ENCODE results near the gene TOMM5. TPM values are rescaled to one million over a fixed set of nuclear protein-coding genes. Genes with fewer than 3 reads are reported as not detected.

TOMM5 gene
- total and polyA plus RNA-seq, 2 of the 13 experiments (the other 11 are each of a cell fraction or from before 2014, with no cell fraction given), result 147 to 315 TPM

DNA sequence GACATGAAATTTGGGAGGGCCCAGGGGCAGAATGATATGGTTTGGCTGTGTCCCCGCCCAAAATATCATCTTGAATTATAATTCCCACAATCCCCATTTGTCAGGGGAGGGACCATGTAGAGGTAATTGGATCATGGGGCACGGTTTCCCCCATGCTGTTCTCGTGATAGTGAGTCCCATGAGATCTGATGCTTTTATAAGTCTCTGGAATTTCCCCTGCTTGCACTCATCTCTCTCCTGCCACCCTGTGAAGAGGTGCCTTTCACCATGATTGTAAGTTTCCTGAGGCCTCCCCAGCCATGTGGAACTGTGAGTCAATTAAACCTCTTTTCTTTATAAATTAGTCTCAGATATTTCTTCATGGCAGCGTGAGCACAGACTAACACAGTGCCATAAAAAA lies 27.5 kb downstream of the TOMM5 start:
- Histone ChIP-seq H4K20me1 (ENCODE audit: insufficient read depth, low read length) (no peaks in the 10 kb centered on the region), H3K27me3 (ENCODE audit: control insufficient read depth in 1 of 2, insufficient read depth in 2 of 2, low read length in 2 of 2) (no peaks in the 10 kb centered on the region), H3K9me3 (ENCODE audit: low read length) (peaks cover 11% of the 10 kb centered on the region), H3K4me2 (ENCODE audit: low read depth, low read length) (no peak overlapping the region), H3K4me3 (replicated peaks in 1 of 3; ENCODE audit: insufficient read depth in 1 of 3, low read depth in 2 of 3, low read length in 3 of 3) (no peak overlapping the region), H3K79me2 (ENCODE audit: insufficient read depth, low read length) (no peaks in the 10 kb centered on the region), H3K9ac (ENCODE audit: insufficient read depth, low read depth, low read length) (no peak overlapping the region), H3K4me1 (ENCODE audit: insufficient read depth, low read length) (no peaks in the 10 kb centered on the region), H2AFZ (ENCODE audit: low read length) (no peak overlapping the region), H3K27ac (ENCODE audit: extremely low read length, insufficient read depth, low read length) (no peak overlapping the region), H3K36me3 (replicated peaks in 1 of 2; ENCODE audit: control insufficient read depth in 1 of 2, insufficient read depth in 2 of 2, low read length in 2 of 2) (peaks cover 0 to 6% of the 10 kb centered on the region in 2 experiments; a peak in 1 of 5 replicates)
- no peak for FAIRE-seq
- intact Hi-C loops (cut with micrococcal nuclease; ENCODE audit: unreplicated experiment), result no loop called here
- over 99% methylated on average over 4 of the region's 4 CpGs for WGBS (ENCODE audit: low lambda C conversion rate)
- in situ Hi-C loops (cut with HindIII; ENCODE audit: extremely low pct_ligation_motif_present, low pct_unique_long_range_greater_than_20kb), result no loop called here
- ChIA-PET CTCF (ENCODE audit: low intra/inter-chr PET ratio, low total read pairs) (no interaction called here), POLR2A (no interaction called here)
- BruUV-seq (replicated peaks), result no TSS peak
- ATAC-seq, result no peak
- DNase-seq (ENCODE audit: low spot score), result no peak
- TF ChIP-seq, protein P1, sequence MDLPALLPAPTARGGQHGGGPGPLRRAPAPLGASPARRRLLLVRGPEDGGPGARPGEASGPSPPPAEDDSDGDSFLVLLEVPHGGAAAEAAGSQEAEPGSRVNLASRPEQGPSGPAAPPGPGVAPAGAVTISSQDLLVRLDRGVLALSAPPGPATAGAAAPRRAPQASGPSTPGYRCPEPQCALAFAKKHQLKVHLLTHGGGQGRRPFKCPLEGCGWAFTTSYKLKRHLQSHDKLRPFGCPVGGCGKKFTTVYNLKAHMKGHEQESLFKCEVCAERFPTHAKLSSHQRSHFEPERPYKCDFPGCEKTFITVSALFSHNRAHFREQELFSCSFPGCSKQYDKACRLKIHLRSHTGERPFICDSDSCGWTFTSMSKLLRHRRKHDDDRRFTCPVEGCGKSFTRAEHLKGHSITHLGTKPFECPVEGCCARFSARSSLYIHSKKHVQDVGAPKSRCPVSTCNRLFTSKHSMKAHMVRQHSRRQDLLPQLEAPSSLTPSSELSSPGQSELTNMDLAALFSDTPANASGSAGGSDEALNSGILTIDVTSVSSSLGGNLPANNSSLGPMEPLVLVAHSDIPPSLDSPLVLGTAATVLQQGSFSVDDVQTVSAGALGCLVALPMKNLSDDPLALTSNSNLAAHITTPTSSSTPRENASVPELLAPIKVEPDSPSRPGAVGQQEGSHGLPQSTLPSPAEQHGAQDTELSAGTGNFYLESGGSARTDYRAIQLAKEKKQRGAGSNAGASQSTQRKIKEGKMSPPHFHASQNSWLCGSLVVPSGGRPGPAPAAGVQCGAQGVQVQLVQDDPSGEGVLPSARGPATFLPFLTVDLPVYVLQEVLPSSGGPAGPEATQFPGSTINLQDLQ (CRISPR knock-in tag; IDR thresholded peaks at IDR 0.05), result no peak
- TF ChIP-seq, protein P2, sequence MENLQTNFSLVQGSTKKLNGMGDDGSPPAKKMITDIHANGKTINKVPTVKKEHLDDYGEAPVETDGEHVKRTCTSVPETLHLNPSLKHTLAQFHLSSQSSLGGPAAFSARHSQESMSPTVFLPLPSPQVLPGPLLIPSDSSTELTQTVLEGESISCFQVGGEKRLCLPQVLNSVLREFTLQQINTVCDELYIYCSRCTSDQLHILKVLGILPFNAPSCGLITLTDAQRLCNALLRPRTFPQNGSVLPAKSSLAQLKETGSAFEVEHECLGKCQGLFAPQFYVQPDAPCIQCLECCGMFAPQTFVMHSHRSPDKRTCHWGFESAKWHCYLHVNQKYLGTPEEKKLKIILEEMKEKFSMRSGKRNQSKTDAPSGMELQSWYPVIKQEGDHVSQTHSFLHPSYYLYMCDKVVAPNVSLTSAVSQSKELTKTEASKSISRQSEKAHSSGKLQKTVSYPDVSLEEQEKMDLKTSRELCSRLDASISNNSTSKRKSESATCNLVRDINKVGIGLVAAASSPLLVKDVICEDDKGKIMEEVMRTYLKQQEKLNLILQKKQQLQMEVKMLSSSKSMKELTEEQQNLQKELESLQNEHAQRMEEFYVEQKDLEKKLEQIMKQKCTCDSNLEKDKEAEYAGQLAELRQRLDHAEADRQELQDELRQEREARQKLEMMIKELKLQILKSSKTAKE (CRISPR knock-in tag; IDR thresholded peaks at IDR 0.05; ENCODE audit: borderline replicate concordance), result no peak
- TF ChIP-seq, protein P3, sequence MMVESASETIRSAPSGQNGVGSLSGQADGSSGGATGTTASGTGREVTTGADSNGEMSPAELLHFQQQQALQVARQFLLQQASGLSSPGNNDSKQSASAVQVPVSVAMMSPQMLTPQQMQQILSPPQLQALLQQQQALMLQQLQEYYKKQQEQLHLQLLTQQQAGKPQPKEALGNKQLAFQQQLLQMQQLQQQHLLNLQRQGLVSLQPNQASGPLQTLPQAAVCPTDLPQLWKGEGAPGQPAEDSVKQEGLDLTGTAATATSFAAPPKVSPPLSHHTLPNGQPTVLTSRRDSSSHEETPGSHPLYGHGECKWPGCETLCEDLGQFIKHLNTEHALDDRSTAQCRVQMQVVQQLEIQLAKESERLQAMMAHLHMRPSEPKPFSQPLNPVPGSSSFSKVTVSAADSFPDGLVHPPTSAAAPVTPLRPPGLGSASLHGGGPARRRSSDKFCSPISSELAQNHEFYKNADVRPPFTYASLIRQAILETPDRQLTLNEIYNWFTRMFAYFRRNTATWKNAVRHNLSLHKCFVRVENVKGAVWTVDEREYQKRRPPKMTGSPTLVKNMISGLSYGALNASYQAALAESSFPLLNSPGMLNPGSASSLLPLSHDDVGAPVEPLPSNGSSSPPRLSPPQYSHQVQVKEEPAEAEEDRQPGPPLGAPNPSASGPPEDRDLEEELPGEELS (CRISPR knock-in tag; IDR thresholded peaks at IDR 0.05), result no peak
- TF ChIP-seq ZKSCAN8 (CRISPR knock-in tag; IDR thresholded peaks at IDR 0.05; ENCODE audit: borderline replicate concordance) (no peak), HDAC6 (IDR thresholded peaks at IDR 0.05; ENCODE audit: low read depth, low read length) (no peak), ZNF720 (CRISPR knock-in tag; IDR thresholded peaks at IDR 0.05) (no peak)
- TF ChIP-seq, protein P4, sequence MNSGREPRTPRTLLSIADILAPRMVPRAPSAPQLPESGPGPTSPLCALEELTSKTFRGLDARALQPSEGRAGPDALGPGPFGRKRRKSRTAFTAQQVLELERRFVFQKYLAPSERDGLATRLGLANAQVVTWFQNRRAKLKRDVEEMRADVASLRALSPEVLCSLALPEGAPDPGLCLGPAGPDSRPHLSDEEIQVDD (CRISPR knock-in tag; IDR thresholded peaks at IDR 0.05; ENCODE audit: borderline replicate concordance), result no peak
- TF ChIP-seq, protein P5, sequence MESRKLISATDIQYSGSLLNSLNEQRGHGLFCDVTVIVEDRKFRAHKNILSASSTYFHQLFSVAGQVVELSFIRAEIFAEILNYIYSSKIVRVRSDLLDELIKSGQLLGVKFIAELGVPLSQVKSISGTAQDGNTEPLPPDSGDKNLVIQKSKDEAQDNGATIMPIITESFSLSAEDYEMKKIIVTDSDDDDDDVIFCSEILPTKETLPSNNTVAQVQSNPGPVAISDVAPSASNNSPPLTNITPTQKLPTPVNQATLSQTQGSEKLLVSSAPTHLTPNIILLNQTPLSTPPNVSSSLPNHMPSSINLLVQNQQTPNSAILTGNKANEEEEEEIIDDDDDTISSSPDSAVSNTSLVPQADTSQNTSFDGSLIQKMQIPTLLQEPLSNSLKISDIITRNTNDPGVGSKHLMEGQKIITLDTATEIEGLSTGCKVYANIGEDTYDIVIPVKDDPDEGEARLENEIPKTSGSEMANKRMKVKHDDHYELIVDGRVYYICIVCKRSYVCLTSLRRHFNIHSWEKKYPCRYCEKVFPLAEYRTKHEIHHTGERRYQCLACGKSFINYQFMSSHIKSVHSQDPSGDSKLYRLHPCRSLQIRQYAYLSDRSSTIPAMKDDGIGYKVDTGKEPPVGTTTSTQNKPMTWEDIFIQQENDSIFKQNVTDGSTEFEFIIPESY (CRISPR knock-in tag; IDR thresholded peaks at IDR 0.05), result no peak

Measured in HepG2 (cell line).